Stimulated activated naive CD8-positive, alpha-beta T cell treated with anti-CD3 and anti-CD28 coated beads, Interleukin-15, amount 100 ng/mL, for 72 hours (primary cell): ENCODE results near the gene YIPF1.
A peak's percentile ranks its signal among the peaks of the same experiment; 100 is the strongest.
"Not testable (repeated sequence)": the region's sequence is repeated elsewhere in the genome, so short reads cannot be mapped to it uniquely, and the experiment has no call there.

Source experiments
- ATAC-seq: fragments of 150-1000 bp; cut with Tn5 transposase; 2 replicates; pipeline ENCODE4 v1.10.0; 2021; ENCODE audit warnings: mild to moderate bottlenecking, moderate library complexity
- DNase-seq, 2 donors: peaks; one replicate each; pipeline ENCODE4 v3.0.0; 2021 to 2022
- H3K27ac Mint-ChIP-seq, 2 donors: one replicate each; pipeline ENCODE4 v1.8.0; 2022; ENCODE audit warnings: mild to moderate bottlenecking in 2 of 2, mixed read lengths in 2 of 2, moderate library complexity in 2 of 2
- H3K27me3 Mint-ChIP-seq: one replicate; pipeline ENCODE4 v1.8.0; 2022; ENCODE audit warnings: mixed read lengths
- H3K4me1 Mint-ChIP-seq: one replicate; pipeline ENCODE4 v1.8.0; 2022; ENCODE audit warnings: mild to moderate bottlenecking, mixed read lengths
- H3K4me3 Mint-ChIP-seq, 2 donors: one replicate each; pipeline ENCODE4 v1.8.0; 2022; ENCODE audit warnings: mild to moderate bottlenecking in 2 of 2, mixed read lengths in 2 of 2, moderate library complexity in 1 of 2
- H3K9me3 Mint-ChIP-seq, 2 donors: one replicate each; pipeline ENCODE4 v1.8.0; 2022; ENCODE audit warnings: mixed read lengths in 2 of 2

Gene YIPF1

DNA sequence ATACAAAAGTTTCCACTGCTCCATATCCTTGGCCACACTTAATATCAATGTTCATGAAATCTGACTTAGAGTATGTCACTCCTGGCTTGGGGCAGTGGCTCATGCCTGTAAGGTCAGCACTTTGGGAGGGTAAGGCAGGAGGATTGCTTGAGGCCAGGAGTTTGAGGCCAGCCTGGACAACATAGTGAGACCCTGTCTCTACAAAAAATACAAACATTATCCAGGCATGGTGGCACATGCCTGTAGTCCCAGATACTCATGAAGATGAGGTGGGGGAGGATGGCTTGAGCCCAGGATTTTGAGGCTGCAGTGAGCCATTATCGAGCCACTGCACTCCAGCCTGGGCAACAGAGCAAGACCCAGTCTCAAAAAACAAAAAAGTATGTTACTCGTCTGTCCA is 14.4 kb downstream of the YIPF1 start:
- H3K4me1 Mint-ChIP-seq, H3K4me3 Mint-ChIP-seq, H3K9me3 Mint-ChIP-seq, H3K27me3 Mint-ChIP-seq, ATAC-seq, H3K27ac Mint-ChIP-seq, DNase-seq: not testable (repeated sequence)

DNA sequence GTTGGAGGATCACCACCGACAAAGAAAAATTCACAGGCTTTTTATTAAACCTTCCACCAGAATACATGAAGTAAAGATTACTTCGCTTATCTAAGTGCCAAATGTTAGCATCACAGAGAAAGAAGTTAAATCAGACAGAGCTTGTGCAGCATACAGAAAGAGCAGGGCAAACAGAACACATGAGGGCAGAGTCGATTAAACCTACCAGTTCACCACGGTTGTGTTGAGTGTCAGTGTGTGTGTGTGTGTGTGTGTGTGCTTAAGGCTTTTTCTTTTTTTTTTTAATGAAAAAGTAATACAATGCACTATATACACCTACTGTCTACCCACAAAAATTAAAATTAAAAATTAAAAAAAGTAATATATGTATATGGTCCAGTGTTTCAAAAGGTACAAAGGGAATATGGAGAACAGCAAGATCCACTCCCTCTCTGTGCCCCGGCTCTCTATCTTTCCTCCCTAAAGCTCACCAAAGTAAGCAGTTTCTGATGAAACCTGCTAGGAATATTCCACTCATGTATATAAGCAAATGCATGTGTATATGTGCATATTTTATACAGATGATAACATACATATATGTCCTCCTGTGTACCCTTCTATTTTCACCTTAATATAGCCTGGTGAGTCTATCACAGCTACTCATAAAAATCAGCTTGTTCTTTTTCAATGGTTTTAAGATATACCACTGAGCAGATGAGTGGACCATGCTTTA is 17.7 kb downstream of the YIPF1 start:
- ATAC-seq (no peak), DNase-seq (no peak)
- Mint-ChIP-seq H3K9me3 (no peaks in the 10 kb centered on the region), H3K4me3 (no peak overlapping the region), H3K4me1 (no peaks in the 10 kb centered on the region), H3K27ac (no peak overlapping the region), H3K27me3 (no peaks in the 10 kb centered on the region)

DNA sequence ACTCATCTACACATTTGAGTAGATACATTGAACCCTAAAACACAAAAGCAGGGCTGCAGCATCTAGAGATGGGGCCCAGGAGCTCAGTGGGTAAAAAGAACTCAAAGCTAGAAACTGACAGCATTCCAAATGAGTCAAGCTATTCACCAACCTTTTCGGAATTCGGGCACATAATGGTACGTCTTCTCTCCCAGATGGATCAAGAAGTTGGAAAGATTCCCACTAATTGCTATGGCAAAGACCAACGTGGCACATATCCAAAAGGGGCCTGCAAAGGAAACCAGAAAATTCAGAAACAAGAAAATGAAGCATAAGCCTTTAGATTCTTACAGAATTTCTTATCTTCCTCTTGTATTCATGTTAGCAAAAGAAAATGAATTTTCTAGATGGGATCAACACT is 18.4 kb downstream of the YIPF1 start:
- Mint-ChIP-seq H3K27ac (no peak overlapping the region), H3K9me3 (no peaks in the 10 kb centered on the region), H3K4me1 (no peaks in the 10 kb centered on the region), H3K27me3 (no peaks in the 10 kb centered on the region), H3K4me3 (no peak overlapping the region)
- DNase-seq (no peak), ATAC-seq (no peak)

DNA sequence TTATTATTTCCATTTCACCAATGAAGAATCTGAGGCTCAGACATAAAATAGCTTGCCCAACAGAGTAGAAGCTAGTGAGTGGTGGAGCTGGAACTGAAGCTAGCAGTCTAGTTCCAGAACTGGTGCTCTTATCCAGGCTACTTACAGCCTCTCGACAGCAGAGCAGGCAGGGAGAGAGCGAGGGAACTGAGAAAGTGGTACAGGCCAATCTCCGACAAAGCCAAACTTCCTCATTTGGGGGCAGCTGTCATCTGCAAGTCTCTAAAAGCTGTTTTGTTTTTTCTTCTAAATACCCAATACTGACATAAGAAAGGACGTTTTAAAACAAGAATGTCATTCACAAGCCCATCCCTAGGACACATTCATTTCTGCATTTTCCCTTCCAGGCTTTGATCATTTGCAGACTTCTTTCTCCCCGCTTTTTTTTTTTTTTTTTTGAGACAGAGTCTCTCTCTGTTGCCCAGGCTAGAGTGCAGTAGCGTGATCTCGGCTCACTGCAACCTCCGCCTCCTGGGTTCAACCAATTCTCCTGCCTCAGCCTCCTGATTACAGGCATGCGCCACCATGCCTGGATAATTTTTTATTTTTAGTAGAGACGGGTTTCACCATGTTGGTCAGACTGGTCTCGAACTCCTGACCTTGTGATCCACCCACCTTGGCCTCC is 20.0 kb downstream of the YIPF1 start:
- Mint-ChIP-seq H3K27ac (no peak overlapping the region), H3K27me3 (no peaks in the 10 kb centered on the region), H3K4me3 (no peak overlapping the region), H3K9me3 (no peaks in the 10 kb centered on the region), H3K4me1 (no peaks in the 10 kb centered on the region)
- ATAC-seq (no peak), DNase-seq (no peak)

DNA sequence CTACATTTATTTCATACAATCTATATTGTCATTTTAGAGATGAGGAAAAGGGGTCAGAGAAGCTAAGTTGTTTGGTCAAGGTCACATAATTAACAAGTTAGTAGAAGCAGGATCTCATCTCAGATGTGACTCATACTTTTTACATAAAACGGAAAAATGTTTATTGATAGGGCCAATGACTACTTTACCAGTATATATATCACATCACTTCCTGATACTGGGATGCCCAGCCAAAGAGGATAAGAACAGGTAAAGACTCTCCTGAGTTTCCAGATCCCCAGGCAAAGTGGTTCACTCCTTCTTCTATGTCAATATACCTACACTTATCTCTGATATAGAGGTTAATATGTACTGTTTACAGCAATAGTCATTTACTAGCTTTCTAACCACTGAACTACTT is 21.0 kb downstream of the YIPF1 start:
- DNase-seq = no peak
- Mint-ChIP-seq H3K4me1 (no peaks in the 10 kb centered on the region), H3K27ac (no peak overlapping the region), H3K9me3 (no peaks in the 10 kb centered on the region), H3K4me3 (no peak overlapping the region), H3K27me3 (no peaks in the 10 kb centered on the region)
- ATAC-seq = no peak

DNA sequence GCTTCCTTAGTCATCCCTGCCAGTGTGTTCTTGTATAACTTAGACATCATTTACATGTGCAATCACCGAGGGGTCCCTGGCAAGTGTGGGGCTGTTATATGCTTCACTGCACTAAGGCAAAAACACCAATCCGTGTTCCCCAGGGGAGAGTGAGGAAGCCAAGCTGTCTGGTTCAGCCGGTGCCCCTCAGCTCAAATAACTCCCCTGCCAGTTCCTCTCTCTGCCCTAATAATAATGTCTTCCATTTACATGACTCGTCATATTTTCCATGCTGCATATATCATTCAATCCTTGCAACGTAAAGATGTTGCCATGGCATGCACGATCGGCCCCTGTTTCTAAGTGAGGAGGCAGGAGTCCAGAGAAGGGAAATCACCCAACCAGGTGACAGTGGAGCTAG is 27.1 kb downstream of the YIPF1 start:
- no peak overlapping the region for H3K27ac Mint-ChIP-seq
- no peak overlapping the region for H3K4me3 Mint-ChIP-seq
- no peaks in the 10 kb centered on the region for H3K9me3 Mint-ChIP-seq
- H3K27me3 Mint-ChIP-seq = no peaks in the 10 kb centered on the region
- no peak for DNase-seq
- H3K4me1 Mint-ChIP-seq = peaks cover 13% of the 10 kb centered on the region
- no peak for ATAC-seq

DNA sequence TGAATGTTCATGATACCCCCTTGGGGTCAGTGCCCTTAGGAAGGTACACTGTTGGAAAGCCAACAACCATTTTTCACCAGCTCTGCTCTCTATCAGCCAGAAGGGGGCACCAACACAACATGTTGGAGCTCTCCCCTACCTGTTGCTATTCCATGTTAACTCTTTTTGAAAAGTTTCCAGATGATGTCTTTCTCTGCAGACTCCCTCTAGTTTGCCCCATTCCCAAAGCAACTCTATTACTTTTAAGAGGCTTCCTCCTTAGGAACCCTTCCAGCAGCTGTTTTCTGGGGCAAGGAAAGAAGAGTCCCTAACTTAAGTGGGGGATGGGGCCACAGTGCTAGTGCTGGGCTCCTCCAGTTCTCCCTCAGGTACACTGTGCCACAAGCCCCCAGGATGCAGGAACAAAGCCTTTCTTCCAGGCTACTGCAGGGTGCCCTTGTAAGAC is 28.6 kb downstream of the YIPF1 start:
- no peak overlapping the region for H3K4me3 Mint-ChIP-seq
- H3K4me1 Mint-ChIP-seq = peaks cover 13% of the 10 kb centered on the region
- H3K27ac Mint-ChIP-seq = no peak overlapping the region
- DNase-seq = peak; percentile 34 to 38
- H3K27me3 Mint-ChIP-seq = no peaks in the 10 kb centered on the region
- peak; percentile 81 for ATAC-seq
- no peaks in the 10 kb centered on the region for H3K9me3 Mint-ChIP-seq

DNA sequence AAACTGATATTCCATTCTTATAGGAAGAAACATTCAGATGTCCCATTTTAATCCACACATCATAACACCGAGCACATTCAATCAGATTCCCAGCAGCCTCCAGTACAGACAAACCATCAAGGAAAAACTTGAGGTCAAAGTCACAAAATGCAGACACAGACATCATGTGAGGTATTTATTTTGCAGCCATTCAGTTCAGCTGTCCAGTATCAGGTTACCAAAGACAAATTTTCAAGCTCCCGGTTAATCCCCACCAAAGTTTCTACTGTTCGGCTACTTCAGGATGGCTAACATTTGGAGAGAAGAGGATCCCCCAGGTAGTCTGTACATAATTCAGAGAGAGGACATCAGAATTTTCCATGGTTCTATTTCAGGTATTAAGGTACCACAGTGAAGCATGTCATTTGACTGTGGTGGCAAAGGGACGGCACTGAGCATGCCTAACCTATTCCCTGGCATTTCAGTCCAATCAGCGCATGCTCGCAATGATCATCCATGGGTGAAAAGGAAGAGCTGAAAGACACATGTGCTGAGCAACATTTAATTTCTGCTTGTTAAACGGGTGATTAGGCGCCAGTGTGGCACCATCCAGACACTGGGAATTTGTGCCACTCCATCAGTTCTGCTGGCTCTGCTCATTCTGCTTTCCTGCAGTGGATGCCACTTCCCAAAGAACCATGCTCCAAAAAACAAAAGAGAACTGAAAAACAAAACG is 37.9 kb downstream of the YIPF1 start:
- H3K27ac Mint-ChIP-seq = no peak overlapping the region
- H3K27me3 Mint-ChIP-seq = no peaks in the 10 kb centered on the region
- DNase-seq = no peak
- no peaks in the 10 kb centered on the region for H3K4me1 Mint-ChIP-seq
- H3K4me3 Mint-ChIP-seq = no peak overlapping the region
- H3K9me3 Mint-ChIP-seq = no peaks in the 10 kb centered on the region
- no peak for ATAC-seq

DNA sequence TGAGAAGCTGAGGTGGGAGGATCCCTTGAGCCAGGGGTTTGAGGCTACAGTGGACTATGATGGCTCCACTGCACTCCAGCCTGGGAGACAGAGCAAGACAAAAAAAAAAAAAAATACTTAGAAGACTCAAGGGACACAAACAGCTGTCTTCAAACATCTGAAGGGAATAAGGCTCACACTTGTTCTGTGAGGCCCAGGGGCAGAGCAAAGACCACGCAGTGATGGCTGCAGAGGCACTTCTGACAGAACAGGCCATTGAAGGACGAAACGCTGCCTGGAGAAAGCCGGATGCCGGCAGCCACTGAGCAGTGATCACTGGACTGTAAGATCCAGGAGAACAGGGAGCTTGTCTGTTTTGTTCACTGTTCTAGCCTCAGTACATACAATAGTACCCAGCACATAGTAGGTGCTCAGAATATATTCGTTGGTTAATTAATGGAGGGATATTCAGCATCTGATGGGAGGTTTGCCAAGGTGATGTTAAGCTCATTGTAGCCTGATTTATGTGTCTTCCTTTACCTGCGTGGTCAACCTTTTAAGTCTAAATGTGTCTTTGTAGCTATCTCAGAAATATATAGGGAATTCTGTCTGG is 39.4 kb downstream of the YIPF1 start:
- Mint-ChIP-seq H3K27ac (no peak overlapping the region), H3K4me3 (no peak overlapping the region), H3K27me3 (no peaks in the 10 kb centered on the region), H3K4me1 (no peaks in the 10 kb centered on the region), H3K9me3 (no peaks in the 10 kb centered on the region)
- no peak for DNase-seq
- ATAC-seq = no peak

DNA sequence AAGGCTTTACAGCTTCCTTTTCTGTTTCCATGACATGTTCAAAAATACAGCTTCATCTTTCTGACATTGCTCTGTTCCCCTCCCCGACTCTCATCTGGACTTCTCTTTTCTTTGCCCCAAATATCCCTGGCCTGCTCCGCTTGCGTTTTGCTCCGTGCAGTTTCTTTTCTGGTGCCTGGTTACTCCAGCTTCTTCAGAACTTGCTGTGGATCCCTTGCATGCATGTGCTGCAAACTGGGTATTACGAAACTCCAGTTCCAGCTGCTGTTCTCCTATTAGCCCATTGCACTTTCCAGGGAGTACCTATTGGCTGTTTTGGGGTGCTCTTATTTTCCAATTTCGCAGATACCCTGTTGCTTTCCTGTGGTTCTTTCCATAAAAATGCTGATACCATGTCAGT is 41.6 kb downstream of the YIPF1 start:
- no peaks in the 10 kb centered on the region for H3K9me3 Mint-ChIP-seq
- DNase-seq (no peak), ATAC-seq (no peak)
- no peak overlapping the region for H3K4me3 Mint-ChIP-seq
- no peak overlapping the region for H3K27ac Mint-ChIP-seq
- no peaks in the 10 kb centered on the region for H3K27me3 Mint-ChIP-seq
- no peaks in the 10 kb centered on the region for H3K4me1 Mint-ChIP-seq

DNA sequence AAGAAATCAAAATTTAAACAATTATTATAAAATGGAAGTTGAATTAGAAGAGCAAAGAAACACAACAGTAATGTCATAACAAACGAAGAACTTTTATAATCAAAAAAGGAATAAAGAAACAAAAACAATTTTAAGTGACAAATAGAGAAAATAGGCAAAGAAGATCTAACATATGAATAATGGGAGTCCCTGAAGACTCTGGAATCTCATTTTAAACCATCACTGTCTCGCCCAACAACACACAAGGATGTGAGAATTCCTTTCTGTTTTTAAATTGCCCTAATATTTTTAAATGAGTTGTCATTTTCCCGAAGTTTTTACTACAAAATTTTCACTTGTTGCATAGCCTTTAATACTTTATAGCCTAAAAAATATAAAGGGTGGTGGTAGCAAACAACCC is 47.2 kb downstream of the YIPF1 start:
- H3K9me3 Mint-ChIP-seq = no peaks in the 10 kb centered on the region
- ATAC-seq (no peak), DNase-seq (no peak)
- H3K27ac Mint-ChIP-seq = no peak overlapping the region
- H3K4me1 Mint-ChIP-seq = peaks cover 8% of the 10 kb centered on the region
- H3K27me3 Mint-ChIP-seq = no peaks in the 10 kb centered on the region
- no peak overlapping the region for H3K4me3 Mint-ChIP-seq

DNA sequence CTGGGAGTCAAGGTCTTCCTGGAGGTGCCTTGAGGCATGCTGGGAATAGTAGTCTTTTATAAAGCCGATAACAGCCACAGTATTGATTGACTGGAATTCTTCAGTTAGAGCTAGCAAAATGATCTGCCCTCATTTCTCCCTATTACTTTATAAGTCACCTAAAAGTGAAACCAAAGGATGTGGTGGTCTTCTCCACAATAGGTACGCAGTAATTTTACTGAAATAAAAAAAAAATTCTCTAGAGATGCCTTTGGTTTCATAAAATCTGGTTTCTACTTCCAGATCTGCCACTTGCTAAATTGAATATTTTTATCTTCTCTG is 51.0 kb downstream of the YIPF1 start:
- H3K27ac Mint-ChIP-seq = peak overlapping the region; percentile 100
- H3K4me3 Mint-ChIP-seq = peak overlapping the region; percentile 97 to 99
- H3K27me3 Mint-ChIP-seq = no peaks in the 10 kb centered on the region
- no peaks in the 10 kb centered on the region for H3K9me3 Mint-ChIP-seq
- ATAC-seq (no peak), DNase-seq (no peak)
- H3K4me1 Mint-ChIP-seq = peaks cover 28% of the 10 kb centered on the region

DNA sequence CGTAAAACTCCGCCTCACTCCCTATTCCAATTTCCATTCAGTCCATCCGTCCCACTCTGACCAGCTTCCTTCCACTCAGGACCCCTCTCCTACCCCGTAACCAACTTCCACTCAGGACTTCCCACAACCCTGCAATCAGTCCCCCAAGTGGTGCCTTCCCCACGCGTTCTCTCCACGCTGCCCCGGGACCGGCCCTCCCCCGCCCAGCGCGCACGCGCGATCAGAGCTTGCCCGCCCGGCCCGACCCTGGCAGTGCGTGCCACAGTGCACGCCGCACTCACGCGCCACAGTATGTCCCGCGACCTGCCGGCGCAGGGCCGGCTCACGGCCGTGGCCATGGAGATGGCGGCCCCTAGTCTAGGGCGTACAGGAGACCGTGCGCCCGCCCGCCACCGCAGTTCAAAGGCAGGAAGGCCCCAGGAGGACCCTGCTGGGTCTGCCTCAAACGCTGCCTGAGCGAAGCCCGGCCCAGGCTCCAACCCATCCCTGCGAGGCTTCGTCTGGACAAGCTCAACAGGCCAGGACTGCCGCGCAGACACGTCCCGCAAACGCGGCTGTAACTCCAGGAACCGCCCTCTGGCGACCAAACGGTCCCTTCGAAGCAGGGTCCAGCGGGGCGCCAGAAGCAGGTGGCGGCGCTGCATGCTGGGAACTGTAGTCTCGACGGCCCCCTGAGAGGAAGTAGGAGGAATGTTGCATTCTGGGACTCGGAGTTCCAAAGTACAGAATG is 51.5 kb downstream of the YIPF1 start, which contains the start of gene NDC1:
Gene NDC1 (minus strand): TSS at position 373 of the 730 bp plus-strand sequence. CDS start 35 bp downstream, at position 338.
- H3K27ac Mint-ChIP-seq = peak within 1 kb of the TSS; percentile 100
- peak within 1 kb of the TSS; percentile 97 to 99 for H3K4me3 Mint-ChIP-seq
- peak; percentile 98 for ATAC-seq
- no peaks in the 10 kb centered on the region for H3K27me3 Mint-ChIP-seq
- H3K4me1 Mint-ChIP-seq = peaks cover 28% of the 10 kb centered on the region
- peak; percentile 90 to 91 for DNase-seq
- H3K9me3 Mint-ChIP-seq = no peaks in the 10 kb centered on the region

DNA sequence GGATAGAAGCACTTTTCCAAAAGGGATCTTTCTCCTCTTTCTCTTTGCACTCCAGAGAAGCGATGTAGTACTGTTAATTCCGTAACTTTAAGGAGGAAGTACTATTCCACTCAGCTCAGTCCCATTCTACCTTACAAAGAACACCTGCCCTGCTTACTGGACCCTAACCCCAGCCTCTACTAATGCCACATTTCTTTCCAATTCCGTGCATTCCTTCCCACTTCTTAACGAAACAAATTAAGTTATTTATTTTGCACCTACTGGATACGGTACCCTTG is 52.0 kb downstream of the YIPF1 start:
- H3K27ac Mint-ChIP-seq = peak overlapping the region; percentile 100
- ATAC-seq (no peak), DNase-seq (no peak)

DNA sequence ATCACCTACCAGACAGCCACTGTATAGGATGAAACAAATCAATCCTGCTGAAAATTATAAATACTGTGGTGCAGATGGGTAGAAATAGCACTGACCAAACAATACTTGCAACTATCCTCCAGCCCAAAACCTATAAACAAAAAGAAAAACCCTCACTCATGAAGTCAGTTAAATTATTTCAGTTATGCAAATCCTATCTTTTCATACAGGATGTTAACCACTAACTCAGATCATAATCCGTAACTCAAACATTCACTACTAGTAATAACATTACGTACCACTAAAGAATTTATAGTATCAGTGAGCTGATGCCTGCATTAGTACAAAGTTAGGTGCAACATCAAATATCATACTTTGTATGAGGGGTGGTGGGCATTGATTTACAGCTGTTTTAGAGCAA is 54.1 kb downstream of the YIPF1 start:
- DNase-seq (no peak), ATAC-seq (no peak)
- Mint-ChIP-seq H3K9me3 (no peaks in the 10 kb centered on the region), H3K27me3 (no peaks in the 10 kb centered on the region), H3K27ac (no peak overlapping the region), H3K4me1 (peaks cover 28% of the 10 kb centered on the region), H3K4me3 (no peak overlapping the region)

More for the DNA sequence above, 52.0 kb downstream of the YIPF1 start:
- Mint-ChIP-seq H3K4me1 (peaks cover 28% of the 10 kb centered on the region), H3K27me3 (no peaks in the 10 kb centered on the region), H3K4me3 (peak overlapping the region; percentile 97 to 99), H3K9me3 (no peaks in the 10 kb centered on the region)
